A549 (cell line): ENCODE measurements around the gene GNAO1.

Experiments
- CHD2 ChIP-seq: fragments of 150-350 bp; IDR thresholded peaks from 2 replicates; pipeline ENCODE4 v1.6.1; 2014; ENCODE audit warnings: low read length; ENCODE audit not compliant: partially characterized antibody
- CTCF ChIP-seq: fragments of >200 bp; sonication (Bioruptor Twin); formaldehyde crosslinking; IDR thresholded peaks from 3 replicates; pipeline ENCODE4 v1.5.1; 2016
- ELK1 ChIP-seq: fragments of 150-350 bp; IDR thresholded peaks from 2 replicates; pipeline ENCODE4 v1.6.1; 2014; ENCODE audit warnings: low read depth, mild to moderate bottlenecking, low read length
- EP300 ChIP-seq, 2 experiments: fragments of >200 bp; sonication (Bioruptor Twin); formaldehyde crosslinking; IDR thresholded peaks; 2 replicates in 1 of 2; 3 replicates in 1 of 2; pipeline ENCODE4 v1.6.1; 2016 to 2017
- HDAC2 ChIP-seq: fragments of 200-600 bp; sonication (generic); IDR thresholded peaks from 2 replicates; pipeline ENCODE4 v1.6.1; 2016
- MAFK ChIP-seq: fragments of 450-650 bp; IDR thresholded peaks from 2 replicates; pipeline ENCODE4 v1.6.1; 2014; ENCODE audit not compliant: partially characterized antibody
- MAX ChIP-seq: IDR thresholded peaks from 2 replicates; pipeline ENCODE4 v1.6.1; 2012
- PBX3 ChIP-seq: IDR thresholded peaks from 2 replicates; pipeline ENCODE4 v1.6.1; 2012
- POLR2A ChIP-seq: IDR thresholded peaks from 2 replicates; pipeline ENCODE4 v1.6.1; 2012; ENCODE audit warnings: mild to moderate bottlenecking, low read length
- POLR2AphosphoS2 ChIP-seq: conservative IDR thresholded peaks from 2 replicates; pipeline ENCODE4 v1.6.1; 2012; ENCODE audit warnings: low read length, improper control_type of control experiment, inconsistent platforms
- REST ChIP-seq: fragments of 200-600 bp; sonication (generic); IDR thresholded peaks from 2 replicates; pipeline ENCODE4 v1.6.1; 2016; ENCODE audit warnings: antibody characterized with exemption, mild to moderate bottlenecking, moderate library complexity
- SMC3 ChIP-seq: fragments of >200 bp; sonication (Bioruptor Twin); formaldehyde crosslinking; IDR thresholded peaks from 3 replicates; pipeline ENCODE4 v1.6.1; 2018; ENCODE audit warnings: inconsistent platforms
- USF2 ChIP-seq: fragments of 450-650 bp; IDR thresholded peaks from 2 replicates; pipeline ENCODE4 v1.6.1; 2014; ENCODE audit warnings: antibody characterized with exemption

GRCh38 chr16:56191156-56191815 lies at the start of gene GNAO1:
- TF ChIP-seq CTCF (no peak), REST (no peak), USF2 (no peak), PBX3 (no peak), CHD2 (no peak), POLR2A (no peak), EP300 (IDR thresholded peaks at IDR 0.05) (no peak), ELK1 (no peak), MAFK (no peak), HDAC2 (no peak), POLR2AphosphoS2 (no peak), MAX (no peak), SMC3 (no peak)
